GM10266 (cell line): ENCODE measurements around the gene SLC16A14.

ENCODE experiments used
- DNase-seq: peaks from one replicate; pipeline ENCODE4 v3.0.0; 2012; ENCODE audit errors: extremely low spot score
- CTCF ChIP-seq: IDR thresholded peaks from 2 replicates; pipeline ENCODE4 v1.5.1; 2012; ENCODE audit warnings: mild to moderate bottlenecking, low read depth; ENCODE audit not compliant: control insufficient read depth, insufficient read depth; ENCODE audit errors: missing control alignments

SLC16A14 gene

GRCh38 chr2:230053753-230054478, 14.8 kb downstream of the SLC16A14 start:
- DNase-seq = no peak
- TF ChIP-seq CTCF = no peak

DNA sequence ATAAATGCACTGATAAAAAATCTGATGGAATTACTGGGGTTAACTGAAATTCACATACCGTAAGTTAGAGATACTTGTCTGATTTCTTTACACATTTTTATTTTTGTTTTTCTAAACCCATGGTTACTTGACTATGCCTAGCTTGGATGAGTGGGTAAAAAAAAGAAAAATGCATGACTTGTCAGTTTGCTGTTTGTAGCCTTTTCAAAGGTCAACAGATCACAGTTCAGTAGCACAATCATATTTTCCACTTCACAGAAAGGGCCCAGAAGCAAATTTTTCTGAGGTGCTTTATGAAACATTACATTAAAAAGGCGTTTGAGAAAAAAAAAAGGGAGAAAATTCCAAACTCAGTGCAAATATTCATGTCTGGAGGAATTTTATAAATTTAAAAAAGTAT, 16.4 kb downstream of the SLC16A14 start:
- TF ChIP-seq CTCF = no peak
- no peak for DNase-seq

DNA sequence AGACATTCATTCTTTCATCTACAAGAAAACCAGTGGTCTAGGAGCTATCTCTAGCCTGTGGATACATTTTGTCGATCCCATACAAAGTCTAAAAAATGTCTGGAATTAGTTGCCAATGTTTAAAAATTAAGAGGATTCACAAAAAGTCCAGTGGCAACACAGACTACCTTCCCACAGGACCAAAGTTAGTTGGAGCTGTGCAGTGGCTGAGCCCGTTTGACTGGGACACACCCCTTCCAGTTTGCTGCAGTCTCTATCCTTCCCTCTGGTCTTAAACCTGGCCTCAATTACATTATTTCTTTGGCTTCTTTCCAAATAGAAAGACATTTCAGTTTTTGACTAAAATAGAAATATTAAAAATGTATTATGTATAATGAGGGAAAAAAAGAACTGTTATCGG, 18.6 kb downstream of the SLC16A14 start:
- DNase-seq = no peak
- TF ChIP-seq CTCF = no peak

GRCh38 chr2:230048010-230048671, 20.6 kb downstream of the SLC16A14 start:
- TF ChIP-seq CTCF = no peak
- DNase-seq = no peak

- DNase-seq = no peak
- no peak for TF ChIP-seq CTCF
Measured at GRCh38 chr2:230046491-230046890, 22.2 kb downstream of the SLC16A14 start.

DNA sequence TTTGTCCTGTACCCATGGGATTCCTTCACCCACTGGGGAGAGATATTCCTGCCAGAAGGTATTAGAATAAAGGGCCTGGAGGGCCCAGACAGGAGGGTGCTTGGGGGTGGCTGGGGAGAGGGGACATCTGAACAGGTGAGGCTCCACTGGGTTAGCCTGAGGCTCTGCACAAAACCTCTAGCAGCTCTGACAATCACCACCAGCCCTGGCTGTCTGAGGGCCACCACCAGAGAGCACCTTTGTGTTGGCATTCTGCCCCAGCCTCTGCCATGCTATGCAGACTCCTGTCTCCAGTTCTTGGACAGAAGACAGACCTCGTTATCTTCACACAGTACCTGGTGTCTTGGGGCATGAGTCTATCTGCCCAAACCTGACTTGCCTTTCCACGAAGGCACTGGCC, 25.3 kb downstream of the SLC16A14 start:
- no peak for TF ChIP-seq CTCF
- no peak for DNase-seq

DNA sequence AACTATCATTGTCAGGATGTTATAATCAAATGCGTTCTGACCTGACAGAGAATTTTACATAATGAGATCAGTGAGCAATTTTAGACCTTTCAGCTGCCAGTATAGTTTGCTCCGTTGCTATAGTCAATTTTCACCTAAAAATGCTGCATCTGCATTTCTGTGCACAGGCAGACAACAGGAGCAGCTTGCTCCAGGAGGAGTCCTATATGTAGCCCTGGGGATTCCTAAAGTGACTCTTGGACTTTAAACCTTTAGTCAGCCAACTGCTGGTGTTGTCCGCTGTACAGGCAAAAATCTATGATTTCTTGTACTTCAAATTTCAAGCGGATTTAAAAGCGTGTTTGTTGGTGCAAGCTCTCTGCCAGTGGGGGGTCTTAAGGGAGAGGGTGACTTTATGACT, 25.7 kb downstream of the SLC16A14 start:
- no peak for TF ChIP-seq CTCF

More for the DNA sequence above, 25.7 kb downstream of the SLC16A14 start:
- DNase-seq = no peak
